Brain pericyte (primary cell): ENCODE data around the gene PTDSS2.
A peak's percentile ranks its signal among the peaks of the same experiment; 100 is the strongest.
"Not testable (repeated sequence)": the region's sequence is repeated elsewhere in the genome, so short reads cannot be mapped to it uniquely, and the experiment has no call there.

ENCODE experiments used
- DNase-seq: peaks from one replicate; pipeline ENCODE4 v3.0.0-alpha.2; 2012; ENCODE audit warnings: low read depth, low spot score

The PTDSS2 gene

DNA sequence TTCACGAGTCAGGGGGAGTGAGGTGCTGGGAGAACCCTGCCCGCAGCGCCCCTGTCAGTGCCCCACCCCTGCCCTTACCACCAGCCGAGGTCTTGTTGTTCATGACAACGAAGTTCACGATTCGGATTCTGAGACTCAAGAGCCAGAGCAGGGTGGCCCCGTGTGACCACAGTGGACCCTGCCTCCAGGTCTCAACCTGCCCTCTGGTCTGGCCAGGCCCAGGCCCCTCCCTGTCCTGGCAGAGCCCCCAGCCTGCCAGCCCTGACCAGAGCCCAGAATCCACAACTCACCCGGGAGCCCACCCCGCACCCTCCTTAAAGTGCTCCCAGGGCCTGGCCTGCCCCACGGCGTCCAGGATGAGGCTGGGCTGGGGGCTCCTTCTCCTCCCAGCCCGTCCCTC, 18.2 kb upstream of the PTDSS2 start:
- DNase-seq: no peak

DNA sequence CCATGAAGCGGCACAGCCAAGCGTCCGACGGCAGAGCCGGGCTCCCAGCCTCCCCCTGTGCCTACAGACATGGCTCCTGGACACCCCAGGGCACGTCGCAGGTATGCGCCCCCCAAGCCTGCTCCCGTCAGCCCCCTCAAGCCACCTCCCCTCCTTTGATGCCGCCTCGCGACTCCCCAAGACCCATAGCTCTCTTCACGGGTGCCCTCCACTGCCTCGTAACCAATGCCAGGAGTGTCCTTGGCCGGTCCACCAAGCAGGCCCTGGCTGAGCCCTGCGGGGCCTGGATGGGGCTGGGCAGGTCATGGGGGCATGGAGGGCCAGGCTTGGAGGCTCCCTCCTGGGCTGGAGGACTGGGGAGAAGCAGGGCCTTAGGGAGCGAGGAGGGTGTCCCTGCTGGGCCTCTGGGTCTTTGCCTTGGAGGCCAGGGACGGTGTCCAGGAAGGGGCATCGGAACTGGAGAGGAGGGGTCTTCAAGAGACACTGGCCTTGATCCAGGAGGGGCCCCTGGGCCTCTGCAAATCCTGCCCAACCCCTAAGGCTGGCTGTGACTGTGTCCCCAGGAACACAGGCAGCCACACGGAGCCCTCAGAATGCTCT, 17.5 kb upstream of the PTDSS2 start:
- no peak for DNase-seq

DNA sequence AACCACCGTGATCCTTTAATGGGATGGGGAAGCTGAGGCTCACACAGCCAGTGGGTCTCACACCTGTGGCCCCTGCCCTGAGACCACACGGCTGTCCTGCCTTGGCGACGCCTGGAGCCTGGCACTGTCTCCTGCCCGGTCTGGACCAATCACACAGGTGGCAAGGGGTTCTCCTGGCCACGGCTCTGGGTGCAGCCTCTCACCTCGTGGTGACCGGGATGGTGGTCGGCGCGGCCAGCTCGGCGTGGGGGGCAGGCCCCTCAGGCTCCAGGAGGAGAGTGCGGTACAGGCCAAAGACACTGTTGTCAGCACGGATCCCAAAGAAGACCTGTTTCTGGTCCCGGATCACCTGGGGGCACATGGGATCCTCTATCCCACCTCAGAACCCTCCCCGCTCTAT, 17.0 kb upstream of the PTDSS2 start:
- no peak for DNase-seq

DNA sequence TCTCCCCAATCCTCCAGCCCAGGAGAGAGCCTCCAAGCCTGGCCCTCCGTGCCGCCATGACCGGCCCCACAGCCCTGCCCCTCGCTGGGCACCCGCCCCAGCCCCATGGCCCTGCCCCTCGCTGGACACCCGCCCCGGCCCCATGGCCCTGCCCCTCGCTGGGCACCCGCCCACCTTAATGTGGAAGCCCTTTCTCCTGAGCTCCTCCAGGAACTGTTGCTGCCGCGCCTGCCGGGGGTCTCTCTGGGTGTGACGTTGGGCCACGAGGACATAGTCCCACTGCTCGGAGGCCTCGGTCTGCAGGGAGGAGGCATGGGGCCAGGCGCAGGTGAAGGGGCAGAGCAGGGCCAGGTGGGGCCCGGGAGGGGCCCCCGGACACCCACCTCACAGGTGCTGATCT, 16.4 kb upstream of the PTDSS2 start:
- DNase-seq: no peak

DNA sequence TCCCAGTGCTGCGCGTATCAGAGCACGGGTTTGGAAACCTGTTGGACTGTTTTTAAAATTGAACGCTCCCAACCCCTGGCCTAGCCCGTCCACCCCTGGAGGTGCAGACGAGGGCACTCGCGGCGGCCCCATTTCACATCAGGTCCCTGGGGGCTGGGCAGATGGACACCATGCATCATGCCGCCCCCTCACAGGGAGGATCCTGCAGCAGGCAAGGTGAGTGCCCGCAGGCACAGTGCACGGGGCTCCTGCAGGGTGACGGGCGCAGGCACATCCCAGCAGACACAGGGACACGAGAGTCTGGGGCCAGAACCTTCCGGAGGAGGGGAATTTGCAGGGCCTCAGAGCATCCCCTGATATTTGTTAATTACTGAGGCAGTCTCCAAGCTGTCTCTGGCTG, 15.6 kb upstream of the PTDSS2 start:
- no peak for DNase-seq

DNA sequence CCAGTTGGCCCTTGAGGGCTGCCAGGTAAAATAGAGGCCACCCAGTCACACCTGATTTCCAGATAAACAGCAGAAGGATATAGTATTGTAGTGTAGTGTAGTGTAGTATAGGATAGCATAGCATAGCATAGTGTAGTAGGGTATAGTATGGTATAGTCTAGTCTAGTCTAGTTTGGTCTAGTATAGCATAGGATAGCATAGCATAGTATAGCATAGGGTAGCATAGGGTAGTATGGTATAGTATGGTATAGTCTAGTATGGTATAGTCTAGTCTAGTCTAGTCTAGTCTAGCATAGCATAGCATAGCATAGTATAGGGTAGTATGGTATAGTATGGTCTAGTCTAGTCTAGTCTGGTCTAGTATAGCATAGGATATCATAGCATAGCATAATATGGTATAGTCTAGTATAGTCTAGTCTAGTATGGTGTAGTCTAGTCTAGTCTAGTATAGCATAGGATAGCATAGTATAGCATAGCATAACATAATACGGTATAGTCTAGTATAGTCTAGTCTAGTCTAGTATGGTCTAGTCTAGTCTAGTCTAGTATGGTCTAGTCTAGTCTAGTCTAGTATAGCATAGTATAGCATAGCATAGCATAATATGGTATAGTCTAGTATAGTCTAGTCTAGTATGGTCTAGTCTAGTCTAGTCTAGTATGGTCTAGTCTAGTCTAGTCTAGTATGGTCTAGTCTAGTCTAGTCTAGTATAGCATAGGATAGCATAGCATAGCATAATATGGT, 14.9 kb upstream of the PTDSS2 start:
- not testable (repeated sequence) for DNase-seq

DNA sequence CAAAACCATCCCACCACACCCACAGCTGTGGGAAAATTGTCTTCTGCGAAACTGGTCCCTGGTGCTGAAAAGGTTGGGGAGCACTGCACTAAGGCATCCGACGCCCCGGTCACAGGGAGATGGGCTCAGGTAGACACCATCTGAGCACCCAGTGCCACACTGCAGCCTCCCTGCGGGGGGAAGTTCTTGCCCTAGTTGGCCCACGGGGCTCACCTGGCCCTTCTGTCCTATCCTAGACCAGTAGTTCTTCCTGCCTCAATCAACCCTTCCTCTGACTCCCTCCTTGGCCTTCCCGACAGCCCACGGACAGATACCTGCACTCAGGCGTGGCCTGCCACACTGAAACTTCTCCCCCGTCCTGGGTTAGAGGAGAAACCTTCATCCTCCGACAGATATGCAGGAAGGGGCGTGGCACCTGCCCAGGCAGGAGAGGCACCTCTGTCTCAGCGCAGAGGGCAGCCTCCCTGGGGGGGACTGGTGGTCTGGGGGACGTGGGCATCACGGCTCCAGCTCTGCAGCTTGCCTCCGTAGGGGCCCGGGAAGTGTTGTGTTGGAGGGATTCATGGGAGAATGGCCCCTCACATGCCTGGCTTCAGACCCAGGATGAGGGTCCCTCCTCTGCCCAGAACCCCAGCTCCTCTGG, 12.7 kb upstream of the PTDSS2 start:
- DNase-seq: no peak

DNA sequence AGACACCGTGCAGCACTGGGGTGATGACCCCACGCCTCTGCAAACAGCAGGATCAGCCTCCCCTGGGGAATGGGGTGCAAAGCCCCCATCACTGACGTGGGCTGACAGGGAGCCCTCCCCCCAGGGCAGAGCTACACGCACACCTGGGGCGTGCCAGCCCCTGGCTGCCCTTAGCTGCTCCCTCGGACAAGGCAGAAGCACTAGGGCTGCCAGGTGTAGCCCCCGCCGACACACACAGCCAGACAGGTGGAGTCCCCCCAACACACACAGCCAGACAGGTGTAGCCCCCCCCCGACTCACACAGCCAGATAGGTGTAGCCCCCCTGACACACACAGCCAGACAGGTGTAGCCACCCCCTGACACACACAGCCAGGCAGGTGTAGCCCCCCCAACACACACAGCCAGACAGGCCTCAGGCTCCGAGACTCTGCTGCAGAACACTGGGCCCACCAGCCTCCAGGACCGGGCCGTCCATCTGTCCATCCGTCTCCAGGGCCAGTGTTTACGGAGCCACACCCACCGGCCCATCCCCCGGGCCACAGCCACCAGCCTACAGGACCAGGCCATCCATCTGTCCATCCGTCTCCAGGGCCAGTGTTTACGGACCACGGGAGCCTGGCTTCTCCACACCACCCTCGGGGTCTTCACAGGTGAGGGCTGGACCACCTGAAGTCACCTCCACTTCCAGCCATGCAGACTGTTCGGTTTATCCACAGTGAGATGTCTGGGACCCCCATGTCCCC, 11.8 kb upstream of the PTDSS2 start:
- DNase-seq: no peak

DNA sequence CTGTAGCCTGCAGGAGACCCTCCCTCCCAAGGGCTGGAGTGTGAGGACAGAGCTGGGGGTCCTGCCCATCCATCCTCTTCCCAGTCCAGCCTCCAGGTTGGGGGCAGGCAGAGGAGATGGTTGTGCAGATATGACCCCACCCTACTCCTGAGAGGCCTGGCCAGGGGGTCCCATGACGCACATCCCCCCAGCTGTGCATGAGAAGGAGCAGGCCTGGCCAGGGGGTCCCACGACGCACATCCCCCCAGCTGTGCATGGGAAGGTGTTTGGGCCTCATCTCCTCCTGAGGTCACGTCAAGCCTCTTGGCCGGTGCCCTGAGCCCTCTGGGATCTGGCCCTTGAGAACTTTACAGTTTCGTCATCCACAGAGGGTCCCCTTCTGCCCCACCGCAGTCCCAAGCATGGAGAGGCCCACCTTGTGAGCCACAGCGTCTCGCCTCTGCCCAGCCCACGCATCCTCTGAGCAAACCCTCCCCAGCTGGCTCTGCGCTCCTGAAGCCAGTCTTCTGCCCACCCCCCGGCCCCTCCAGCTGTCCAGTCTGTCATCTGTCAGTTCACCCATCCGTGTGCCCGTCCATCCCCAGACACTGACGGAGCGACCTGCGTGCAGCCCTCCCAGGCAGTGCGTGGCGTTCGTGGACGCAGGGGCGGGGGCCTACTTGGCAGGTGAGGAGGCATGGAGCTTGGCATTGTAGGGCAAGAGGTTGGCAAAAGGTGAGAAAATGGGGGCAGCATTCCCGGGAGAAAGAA, 10.6 kb upstream of the PTDSS2 start:
- DNase-seq: no peak

DNA sequence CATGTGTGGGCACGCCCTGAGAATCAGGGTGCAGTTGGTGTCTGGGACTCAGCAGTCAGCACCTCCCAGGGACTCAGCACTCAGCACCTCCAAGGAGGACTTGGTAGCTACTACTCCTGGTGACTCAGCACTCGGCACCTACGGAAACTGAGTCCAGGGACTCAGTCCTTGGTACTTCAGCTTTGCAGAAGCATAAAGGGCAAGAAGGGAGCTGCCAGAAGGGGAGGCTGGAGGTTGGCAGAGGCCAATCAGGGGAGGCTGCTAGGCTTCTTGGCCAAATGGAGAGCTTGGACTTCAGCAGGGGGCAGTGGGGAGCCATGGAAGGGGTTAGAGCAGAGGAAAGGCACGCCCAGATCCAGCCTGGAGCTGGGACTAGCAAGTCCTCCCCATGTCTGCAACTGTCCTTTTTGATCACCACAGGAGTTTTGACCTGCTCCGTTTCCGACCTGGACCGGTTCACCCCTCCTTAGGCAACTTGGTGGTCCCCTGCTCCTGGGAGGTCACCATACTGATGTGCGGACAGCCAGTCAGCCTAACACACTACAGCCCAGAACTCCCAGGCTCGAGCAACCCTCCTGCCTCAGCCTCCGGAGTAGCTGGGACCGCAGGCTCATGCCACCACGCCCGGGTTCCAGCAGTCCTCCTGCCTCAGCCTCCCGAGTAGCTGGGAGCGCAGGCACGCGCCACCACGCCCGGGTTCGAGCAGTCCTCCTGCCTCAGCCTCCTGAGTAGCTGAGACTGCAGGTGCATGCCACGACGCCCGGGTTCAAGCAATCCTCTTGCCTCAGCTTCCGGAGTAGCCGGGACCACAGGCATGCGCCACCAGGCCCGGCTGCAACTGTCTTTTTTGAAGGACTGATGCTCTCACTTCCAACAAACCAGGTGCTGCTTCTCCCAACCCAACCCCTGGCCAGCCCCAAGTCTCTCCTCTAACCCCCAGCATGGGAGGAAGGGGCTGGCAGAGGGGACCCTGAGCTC, 9.7 kb upstream of the PTDSS2 start:
- DNase-seq: no peak

DNA sequence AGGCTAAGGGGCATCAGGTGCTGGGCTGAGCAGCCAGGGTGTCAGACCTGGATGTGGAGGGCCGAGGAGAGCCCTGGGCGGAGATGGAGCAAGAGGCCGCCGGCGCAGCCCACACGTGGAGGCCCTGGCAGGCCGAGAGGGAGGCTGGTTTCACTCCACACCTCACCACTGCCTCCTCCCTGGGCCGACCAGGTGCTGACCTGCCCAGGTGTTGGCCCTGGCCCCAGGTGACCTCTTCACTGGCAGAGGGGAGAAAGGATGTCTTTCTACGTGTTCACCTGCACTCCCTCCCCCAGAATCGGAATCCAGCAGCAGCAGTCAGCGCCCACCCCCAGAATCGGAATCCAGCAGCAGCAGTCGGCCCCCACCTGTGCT, 9.0 kb upstream of the PTDSS2 start:
- DNase-seq: no peak

DNA sequence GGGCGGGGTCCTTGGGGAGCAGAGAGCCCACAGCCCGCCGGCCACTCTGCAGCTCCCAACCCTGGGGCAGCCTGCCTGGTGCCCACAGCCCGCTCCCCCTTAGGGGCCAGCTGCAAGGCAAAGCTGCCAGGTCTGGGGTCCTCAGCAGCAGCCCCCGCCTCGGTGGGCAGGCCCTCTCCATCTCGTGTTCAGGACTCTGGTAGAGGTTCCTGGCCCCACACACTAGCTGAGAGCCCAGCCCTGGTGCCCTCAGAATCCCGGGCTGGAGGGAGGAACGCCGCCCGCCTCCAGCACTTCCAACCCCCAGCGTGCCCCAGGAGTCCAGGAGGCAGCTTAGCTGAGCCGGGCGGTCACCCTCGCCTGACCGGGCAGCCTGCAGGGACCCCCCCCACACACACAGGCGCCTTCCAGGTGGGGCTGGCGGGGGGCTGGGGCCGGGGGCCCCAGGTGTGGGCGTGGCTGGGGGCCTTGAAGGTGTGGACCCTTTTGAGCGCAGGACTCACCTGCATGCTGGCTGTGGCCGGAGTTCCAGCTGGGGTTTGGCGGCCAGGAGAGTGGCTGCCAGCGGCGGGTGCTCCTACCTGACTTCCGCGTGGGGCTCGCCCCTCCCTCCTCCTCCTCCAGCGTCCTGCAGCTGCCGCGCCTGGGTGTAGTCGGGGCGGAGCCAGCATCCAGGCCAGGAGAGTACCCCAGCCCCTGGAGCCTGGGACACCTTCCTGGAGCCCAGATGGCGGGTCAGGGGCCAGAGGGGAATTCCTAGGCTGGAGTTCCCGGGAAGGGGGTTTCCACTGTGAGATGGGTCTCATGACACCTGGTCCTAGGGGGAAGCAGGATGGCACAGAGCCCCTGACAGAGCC, 8.4 kb upstream of the PTDSS2 start, which contains the start of gene ANO9:
TSS of gene ANO9 (minus strand) at position 594 of the 857 bp plus-strand sequence. CDS start at position 509, 85 bp downstream.
- no peak for DNase-seq

DNA sequence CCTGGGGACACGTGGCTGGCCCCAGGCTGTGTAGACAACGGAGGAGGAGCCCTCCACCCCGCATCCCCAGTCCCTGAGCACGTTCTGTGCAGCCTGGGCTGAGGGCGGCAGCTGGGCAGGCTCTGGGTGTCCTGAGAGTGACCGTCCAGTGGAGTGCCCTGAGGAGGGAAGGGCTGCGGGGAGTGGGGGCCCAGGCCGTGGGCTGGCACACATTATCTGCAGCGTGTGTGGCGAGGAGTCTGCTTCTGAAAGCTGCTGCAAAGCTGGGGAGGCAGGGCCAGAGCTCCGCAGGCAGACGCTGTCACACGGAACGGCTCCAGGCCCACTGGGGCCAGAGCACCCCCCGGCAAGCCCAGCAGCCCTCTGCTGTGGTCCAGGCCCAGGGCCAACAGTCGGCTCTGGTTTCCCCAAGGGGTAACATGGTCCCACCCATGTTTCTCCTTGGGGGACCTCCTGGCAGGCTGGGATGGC, 7.4 kb upstream of the PTDSS2 start:
- DNase-seq: no peak

DNA sequence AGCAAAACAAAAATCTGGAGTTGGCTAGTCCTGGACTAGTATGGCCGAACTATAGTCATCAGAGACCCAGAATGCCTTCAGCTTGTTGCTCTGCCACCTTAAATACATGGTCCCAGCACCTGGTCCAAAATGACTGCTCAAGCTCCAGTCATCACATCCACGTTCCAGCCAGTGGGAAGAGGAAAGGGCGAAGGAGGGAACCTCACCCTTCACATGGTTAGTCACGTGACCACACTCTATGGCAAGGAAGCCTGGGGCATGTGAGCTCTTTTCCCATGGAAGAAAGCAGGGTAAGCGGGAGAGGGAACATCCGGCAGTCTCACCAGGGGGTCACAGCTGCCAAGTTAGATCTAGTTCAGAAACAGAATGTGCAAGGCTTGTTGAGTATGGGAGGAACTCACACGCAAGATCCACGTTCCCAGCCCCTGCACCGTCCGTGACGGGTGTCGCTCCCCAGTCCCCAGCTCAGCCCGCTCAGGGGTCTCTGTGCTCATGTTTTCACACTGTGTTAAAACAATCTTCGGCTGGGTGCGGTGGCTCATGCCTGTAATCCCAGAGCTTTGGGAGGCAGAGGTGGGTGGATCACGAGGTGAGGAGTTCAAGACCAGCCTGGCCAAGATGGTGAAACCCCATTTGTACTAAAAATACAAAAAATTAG, 6.4 kb upstream of the PTDSS2 start:
- peak; percentile 90 for DNase-seq

DNA sequence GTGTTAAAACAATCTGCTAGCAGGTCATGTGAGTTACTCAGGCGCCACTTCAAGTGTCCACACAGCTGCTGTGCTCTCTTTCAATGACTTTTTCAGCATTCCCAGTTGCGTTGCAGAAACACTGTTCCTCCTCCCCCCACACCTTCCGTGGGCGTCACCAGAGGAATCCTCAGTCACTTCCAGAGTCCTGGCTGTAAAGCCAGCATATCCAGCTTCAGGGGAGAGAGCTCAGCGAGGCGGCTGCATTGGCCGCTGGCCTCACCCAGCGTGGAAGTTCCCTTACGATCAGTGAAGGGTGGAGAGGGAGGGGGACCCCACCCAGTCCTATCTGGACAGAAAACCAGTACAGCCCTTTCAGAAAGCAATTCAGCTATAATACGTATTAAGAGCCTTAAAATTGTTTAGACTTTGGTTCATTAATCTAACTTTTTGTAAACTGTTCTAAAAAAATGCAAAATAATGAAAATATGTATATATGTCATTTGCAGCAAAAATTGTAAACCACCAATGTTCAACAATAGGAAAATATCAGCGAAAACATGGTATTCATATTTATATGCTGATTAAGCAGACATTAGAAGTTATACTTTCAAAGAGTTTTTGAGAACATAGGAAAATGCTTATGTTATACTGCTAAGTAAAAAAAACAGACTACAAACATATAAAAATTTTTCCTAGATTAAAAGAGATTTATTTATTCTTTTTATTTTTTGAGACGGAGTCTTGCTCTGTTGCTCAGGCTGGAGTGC, 5.5 kb upstream of the PTDSS2 start:
- DNase-seq: no peak

DNA sequence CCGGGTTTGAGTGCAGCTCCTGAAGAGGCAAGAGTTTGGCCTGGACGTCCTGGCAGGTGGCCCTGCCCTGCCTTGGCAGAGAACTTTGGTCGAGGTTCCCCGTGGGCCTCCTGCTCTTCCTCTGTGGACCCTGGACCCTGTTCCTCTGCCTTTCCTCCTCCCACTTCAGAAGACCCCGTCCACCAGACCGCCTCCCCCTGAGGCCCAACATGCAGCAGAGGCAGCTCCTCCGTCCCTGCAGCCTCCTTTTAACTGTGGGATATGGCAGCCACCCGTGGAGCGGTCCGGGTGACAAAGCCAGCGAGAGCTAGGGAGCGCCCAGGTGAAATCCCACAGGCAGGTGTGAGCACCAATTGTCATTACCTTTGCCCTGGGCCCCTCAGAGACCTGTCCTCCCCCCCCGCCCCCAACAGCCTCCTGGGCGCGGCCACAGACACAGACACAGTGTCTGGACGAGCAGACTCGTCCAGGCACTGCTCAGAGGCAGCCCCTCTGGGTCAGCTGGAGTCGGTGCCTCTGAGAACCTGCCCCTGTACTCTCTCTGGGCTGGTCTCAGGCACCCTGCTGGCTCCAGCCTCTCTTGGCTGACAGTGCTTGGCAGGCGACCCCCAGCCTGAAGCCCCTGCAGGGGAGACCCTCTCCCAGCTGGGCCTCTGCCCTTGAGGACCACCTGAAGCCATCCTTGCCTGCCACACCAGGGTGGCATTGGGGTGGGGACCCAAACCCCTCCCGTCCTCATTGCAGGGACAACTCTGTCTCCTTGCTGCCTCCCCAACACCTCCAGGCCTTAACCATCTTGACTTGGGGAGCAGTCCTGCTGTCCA, 4.1 kb upstream of the PTDSS2 start:
- no peak for DNase-seq

DNA sequence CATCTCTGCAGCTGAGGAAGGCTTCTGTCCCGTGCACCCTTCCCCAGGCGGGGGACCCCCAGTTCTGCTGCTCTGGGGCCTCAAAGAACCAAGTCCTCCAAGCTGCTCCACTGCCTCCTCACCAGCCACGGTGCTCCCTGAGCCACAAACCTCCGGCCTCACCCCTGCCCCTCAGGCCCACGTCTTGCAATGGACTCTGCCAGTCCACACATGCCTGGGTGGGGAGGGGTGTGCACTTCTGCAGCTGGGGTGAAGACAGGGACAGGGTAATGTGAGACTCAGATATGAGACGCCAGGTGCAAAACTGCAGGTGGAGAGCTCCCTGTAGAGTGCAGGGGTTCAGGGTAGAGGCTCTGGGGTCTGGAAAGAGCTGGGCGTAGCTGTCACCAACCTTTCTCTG, 3.2 kb upstream of the PTDSS2 start:
- no peak for DNase-seq
